CD4-positive, alpha-beta T cell treated with Interleukin-15 for 1 hour (primary cell): ENCODE measurements around the gene MCOLN3.

Source experiments
- DNase-seq: peaks from one replicate; pipeline ENCODE4 v3.0.0-alpha.2; 2020

The MCOLN3 gene

GRCh38 chr1:85048296-85049064 lies at the start of gene MCOLN3:
MCOLN3 (minus strand) TSS chr1:85048500; CDS start chr1:85045360, 3,140 bp downstream.
- no peak for DNase-seq

GRCh38 chr1:85093644-85094043 lies 45.3 kb upstream of the MCOLN3 start:
- DNase-seq: no peak

DNA sequence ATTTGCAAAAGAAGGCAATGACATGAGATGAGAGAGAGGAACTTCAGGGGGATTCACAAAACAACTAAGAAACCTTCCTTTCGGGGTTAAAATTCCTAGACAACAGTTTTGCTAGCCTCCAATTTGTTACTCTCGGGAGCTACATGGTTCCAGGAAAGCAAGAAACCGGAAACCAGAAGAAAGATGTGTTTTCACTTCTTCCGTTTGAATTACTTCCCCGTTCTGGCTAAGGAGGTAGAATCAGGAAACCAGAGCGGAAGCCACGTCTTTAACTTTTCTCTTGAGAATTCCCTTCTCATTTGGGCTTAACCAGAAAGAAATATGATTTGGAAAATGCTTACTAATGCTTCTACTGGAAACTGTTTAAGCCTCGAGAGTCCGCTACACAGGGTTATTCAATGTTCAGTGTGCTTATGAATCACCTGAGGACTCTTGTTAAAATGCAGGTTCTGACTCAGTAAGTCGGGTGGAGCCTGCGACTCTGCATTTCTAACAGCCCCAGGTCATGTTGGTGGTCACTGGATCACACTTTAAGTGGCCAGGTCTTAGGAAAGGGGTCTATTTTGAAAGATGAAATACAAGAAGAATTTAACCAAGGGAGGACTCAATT lies 43.5 kb upstream of the MCOLN3 start:
- no peak for DNase-seq

GRCh38 chr1:85090225-85090624 lies 41.9 kb upstream of the MCOLN3 start:
- no peak for DNase-seq

DNA sequence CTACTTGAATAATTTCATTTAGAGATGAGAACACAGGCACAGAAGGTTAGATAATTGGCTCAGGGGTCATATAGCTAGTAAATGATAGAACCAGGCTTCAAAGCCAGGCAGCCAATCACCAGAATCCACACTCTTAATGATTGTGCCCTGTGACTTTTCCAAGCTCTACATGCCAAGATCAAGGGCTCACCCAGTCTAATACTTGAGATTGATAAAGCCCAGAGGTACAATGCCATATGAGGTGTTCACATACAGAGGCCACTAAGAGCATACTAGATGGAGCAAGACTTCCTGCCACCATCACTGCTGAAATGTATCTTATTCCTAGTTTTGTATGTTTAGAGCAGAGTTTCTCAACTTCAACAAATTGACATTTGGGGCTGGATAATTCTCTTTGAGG lies 40.9 kb upstream of the MCOLN3 start:
- DNase-seq: no peak

DNA sequence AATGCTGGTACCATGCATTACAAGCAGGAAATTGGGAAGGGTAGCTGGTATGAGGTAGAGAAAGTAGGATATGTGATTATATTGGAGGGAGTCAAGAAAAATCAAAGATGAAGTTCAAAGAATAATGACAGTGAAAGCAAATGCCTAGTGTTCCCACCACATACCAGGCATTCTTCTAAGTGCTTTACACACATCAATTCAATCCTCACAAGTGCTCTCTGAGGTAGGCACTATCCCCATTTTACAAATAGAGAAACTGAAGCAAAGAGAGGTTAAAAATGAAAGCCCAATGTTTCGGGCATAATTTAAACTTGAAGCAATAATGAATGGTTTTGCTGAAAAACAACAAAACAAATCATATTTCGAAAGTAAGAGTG lies 40.1 kb upstream of the MCOLN3 start:
- no peak for DNase-seq

DNA sequence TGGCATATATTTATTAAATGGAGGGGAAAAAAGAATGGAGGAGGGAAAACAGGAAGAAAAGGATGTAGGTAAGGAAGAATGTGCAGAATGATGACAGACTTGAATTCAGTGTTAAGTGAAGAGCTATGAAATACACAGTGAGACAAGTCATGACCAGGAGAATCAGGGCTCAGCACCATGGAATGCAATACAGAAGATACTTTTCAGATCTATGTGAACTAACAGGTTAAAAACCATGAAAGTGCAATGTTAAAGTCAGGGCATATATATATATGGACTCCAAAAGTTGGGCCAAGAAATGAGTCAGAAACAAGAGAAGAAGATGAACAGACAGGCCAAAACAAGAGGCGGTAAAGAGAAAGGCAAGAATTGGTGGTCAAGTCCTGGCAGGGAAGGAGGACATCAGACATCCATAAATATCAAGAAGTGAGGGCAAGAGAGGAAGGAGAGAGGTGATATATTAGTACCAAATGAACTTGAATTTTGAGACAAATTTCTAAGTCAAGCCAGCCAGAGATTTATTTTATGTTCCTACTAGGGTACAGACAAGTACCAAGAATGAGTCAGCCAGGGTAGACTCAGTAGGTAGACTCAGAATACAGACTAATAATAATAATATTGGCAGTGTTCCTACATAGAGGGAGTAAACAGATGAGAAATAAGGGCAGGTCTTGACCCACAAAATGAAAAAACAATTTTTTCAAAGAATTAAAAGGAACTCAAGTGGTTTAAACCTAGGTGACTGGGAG lies 39.5 kb upstream of the MCOLN3 start:
- no peak for DNase-seq

GRCh38 chr1:85085417-85085816 lies 37.1 kb upstream of the MCOLN3 start:
- DNase-seq: no peak

- no peak for DNase-seq
These were observed 30.6 kb upstream of the MCOLN3 start for GRCh38 chr1:85078903-85079302.

DNA sequence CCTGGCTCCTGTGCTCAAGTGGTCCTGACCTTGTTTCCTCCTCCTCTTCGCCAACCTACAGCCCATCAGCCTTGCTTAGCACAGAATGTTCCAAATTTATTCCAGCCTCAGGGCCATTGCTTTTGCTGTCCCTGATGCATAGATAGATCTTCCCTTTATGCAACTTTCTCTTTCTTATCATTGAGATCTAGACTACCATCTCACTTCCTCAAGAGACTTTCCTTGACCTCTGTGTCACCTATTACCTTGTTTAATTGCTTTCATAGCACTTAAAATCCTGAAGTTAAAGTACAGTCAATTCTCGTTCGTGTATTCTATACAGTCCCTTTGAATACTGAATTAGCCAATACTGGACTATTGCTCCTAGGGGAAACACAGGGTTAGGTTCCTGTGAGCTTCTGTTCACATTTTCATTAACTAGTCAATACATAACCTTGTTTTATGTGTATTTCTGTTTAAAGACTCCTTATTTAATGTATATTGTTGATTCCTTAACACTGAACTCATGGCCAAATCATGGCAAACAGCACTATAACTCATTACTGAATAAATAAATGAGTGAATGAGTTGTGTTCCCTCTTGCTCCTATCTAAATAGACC lies 26.2 kb upstream of the MCOLN3 start:
- no peak for DNase-seq

DNA sequence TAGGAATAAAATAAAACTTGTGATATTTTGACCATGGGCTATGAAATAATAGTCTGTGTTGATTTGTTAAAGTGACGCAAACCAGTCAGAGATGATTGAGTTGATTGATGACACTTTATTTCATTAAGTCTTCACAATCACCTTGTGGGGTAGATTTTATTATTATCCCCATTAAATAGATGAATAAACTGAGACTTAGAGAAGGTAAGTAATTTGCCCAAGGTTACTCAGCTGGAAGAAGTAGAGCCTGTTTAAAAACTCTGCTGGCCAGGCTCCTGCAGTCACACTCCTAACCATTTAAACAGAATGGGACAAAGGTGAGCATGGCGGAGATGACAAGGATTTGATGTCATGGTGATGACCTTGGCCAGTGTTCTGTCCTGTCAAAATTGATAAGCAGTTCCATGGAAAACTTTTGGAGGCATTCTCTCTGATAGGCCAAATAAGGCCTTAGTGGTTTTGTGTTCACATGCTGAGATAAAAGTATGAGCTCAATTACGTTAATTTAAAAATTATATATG lies 22.7 kb upstream of the MCOLN3 start:
- no peak for DNase-seq

DNA sequence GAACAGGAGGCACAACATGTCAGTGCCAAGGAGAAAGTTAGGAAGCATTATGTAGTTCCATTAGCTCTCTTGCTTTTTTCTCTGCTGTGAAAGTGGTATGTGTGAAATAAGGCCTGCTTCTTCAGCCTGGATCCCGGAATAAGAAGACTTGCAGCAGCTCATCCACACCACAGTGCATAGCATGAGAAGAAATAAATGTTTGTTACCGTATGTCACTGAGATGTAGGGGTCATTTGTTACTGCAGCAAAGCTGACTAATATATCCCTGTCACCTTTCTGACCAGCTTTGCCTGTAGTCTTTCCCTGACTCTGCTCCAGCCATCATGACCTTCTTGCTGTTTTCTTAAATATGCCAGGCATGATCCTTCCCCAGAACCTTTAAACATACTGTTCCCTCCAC lies 20.5 kb upstream of the MCOLN3 start:
- no peak for DNase-seq

- DNase-seq: no peak
These were observed 17.2 kb upstream of the MCOLN3 start for GRCh38 chr1:85065550-85065949.

DNA sequence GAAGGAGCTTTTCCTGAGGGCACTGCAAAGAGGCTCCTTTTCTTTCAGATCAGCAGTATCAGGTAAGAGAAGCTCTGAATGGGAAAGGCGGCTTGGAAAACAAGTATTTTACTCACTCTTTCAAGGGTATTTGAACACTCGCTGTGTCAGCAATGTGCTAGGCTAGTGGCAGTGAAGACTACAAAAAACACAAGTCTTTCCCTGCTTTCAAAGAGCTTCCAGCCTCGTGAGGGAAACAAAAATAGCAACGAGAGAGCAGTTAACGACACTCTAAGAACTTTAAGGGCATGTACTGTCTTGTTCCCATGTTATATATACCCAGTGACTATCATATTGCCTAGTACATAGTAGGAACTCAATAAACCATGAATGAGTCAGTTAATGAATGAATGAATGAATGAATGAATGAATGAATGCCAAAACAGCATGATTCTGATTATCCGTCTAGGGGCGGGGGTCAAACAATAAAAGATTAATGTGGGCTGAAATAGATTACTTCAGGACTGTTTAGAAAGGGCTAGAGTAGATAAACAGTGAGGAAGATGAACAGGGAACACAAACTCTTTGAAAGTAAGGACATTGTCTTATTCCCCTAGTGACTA lies 14.2 kb upstream of the MCOLN3 start:
- no peak for DNase-seq

GRCh38 chr1:85061711-85062424 lies 13.6 kb upstream of the MCOLN3 start:
- peak; percentile 89 for DNase-seq

- no peak for DNase-seq
These were observed 11.7 kb upstream of the MCOLN3 start for GRCh38 chr1:85060038-85060437.

- DNase-seq: no peak
These were observed 11.3 kb upstream of the MCOLN3 start for GRCh38 chr1:85059563-85059962.

DNA sequence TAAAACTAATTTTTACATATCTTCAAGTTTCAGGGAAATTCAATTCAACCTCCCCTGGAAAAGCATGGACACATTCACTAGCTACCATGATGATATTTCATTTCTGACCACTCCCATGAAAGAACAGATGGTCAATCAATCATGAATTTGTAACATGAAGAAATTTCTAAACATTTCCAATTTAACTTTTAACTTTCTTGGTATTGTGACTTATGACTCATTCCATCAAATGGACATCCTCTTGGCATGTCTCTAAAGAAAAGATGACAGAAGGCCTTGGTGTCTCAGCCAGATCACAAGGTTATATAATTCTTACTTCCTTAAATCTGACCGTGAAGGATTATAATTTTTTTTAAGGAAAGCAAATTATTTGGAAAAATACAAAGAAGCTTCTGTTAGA lies 10.5 kb upstream of the MCOLN3 start:
- DNase-seq: no peak

- no peak for DNase-seq
These were observed 10.0 kb upstream of the MCOLN3 start for GRCh38 chr1:85058311-85058710.

GRCh38 chr1:85054664-85055063 lies 6.4 kb upstream of the MCOLN3 start:
- no peak for DNase-seq

GRCh38 chr1:85049735-85050166 lies 1.5 kb upstream of the MCOLN3 start:
- DNase-seq: no peak
